Left renal pelvis (tissue), 4 donors: ENCODE measurements around the gene DARS1. TPM values are rescaled to one million over a fixed set of nuclear protein-coding genes. Genes with fewer than 3 reads are reported as not detected.
"Not testable (repeated sequence)": the region's sequence is repeated elsewhere in the genome, so short reads cannot be mapped to it uniquely, and the experiment has no call there.

Experiments
- DNase-seq, 4 donors: peaks; one replicate each; pipeline ENCODE4 v3.0.0-alpha.2; 2013; ENCODE audit warnings: low read depth in 4 of 4, low spot score in 3 of 4
- polyA plus RNA-seq, 4 donors: library from polyadenylated mRNA; unstranded; fragments of 120-200 nt; gene quantifications; one replicate each; pipeline ENCODE4 v1.2.1, GENCODE V29; 2013; ENCODE audit not compliant: insufficient read length in 4 of 4

Gene DARS1
- polyA plus RNA-seq, 4 donors: 92.9 to 153 (median 135) TPM

GRCh38 chr2:135894930-135895329 is 90.5 kb downstream of the DARS1 start:
- no peak for DNase-seq

- DNase-seq: no peak
Observed at GRCh38 chr2:135893374-135893794, 92.0 kb downstream of the DARS1 start.

- no peak for DNase-seq
Observed at GRCh38 chr2:135890835-135891234, 94.6 kb downstream of the DARS1 start.

GRCh38 chr2:135890149-135890548 is 95.3 kb downstream of the DARS1 start:
- DNase-seq: no peak

- DNase-seq: not testable (repeated sequence)
Observed at GRCh38 chr2:135888587-135888986, 96.8 kb downstream of the DARS1 start.

GRCh38 chr2:135885709-135886108 is 99.7 kb downstream of the DARS1 start:
- no peak for DNase-seq

GRCh38 chr2:135882415-135882814 is 103.0 kb downstream of the DARS1 start:
- DNase-seq: no peak

GRCh38 chr2:135876770-135877169 is 108.7 kb downstream of the DARS1 start:
- not testable (repeated sequence) for DNase-seq

- peak; percentile 92 to 98 (median 96) for DNase-seq
Observed at GRCh38 chr2:135876066-135876711, 109.2 kb downstream of the DARS1 start, which contains the start of gene MCM6. Gene MCM6 (minus strand): TSS chr2:135876443. CDS start chr2:135876365, 78 bp downstream.

- peak; percentile 14 to 19 (median 16) for DNase-seq
Observed at GRCh38 chr2:135875491-135876065, 109.8 kb downstream of the DARS1 start.

GRCh38 chr2:135874777-135875365 is 110.6 kb downstream of the DARS1 start:
- no peak for DNase-seq

GRCh38 chr2:135870571-135870970 is 114.9 kb downstream of the DARS1 start:
- no peak for DNase-seq

GRCh38 chr2:135863233-135863632 is 122.2 kb downstream of the DARS1 start:
- DNase-seq: no peak

- no peak for DNase-seq
Observed at GRCh38 chr2:135862718-135863117, 122.7 kb downstream of the DARS1 start.

Other genes starting within 250 kb of the DARS1 start
- gene UBXN4, start 243.8 kb downstream of the DARS1 start, polyA plus RNA-seq: 100 to 1,000 TPM; 136 to 174 (median 158) TPM
- gene LCT, start 148.4 kb downstream of the DARS1 start, polyA plus RNA-seq: under 1 TPM in 1 of 4 donors, not detected in 3; 0.03 TPM
- gene MCM6, start 109.2 kb downstream of the DARS1 start, polyA plus RNA-seq: 10 to 100 TPM; 55.0 to 65.2 (median 61.4) TPM
- gene CXCR4, start 132.5 kb upstream of the DARS1 start, polyA plus RNA-seq: 10 to 100 TPM; 15.3 to 55.8 (median 46.8) TPM